Measurements from ENCODE around the gene NR4A1. TPM values are rescaled to one million over a fixed set of nuclear protein-coding genes. Genes with fewer than 3 reads are reported as not detected.

Gene NR4A1
- total and polyA plus RNA-seq, 2 of the 13 experiments (the other 11 are each of a cell fraction or from before 2014, with no cell fraction given) = 5.7 to 15.2 TPM

DNA sequence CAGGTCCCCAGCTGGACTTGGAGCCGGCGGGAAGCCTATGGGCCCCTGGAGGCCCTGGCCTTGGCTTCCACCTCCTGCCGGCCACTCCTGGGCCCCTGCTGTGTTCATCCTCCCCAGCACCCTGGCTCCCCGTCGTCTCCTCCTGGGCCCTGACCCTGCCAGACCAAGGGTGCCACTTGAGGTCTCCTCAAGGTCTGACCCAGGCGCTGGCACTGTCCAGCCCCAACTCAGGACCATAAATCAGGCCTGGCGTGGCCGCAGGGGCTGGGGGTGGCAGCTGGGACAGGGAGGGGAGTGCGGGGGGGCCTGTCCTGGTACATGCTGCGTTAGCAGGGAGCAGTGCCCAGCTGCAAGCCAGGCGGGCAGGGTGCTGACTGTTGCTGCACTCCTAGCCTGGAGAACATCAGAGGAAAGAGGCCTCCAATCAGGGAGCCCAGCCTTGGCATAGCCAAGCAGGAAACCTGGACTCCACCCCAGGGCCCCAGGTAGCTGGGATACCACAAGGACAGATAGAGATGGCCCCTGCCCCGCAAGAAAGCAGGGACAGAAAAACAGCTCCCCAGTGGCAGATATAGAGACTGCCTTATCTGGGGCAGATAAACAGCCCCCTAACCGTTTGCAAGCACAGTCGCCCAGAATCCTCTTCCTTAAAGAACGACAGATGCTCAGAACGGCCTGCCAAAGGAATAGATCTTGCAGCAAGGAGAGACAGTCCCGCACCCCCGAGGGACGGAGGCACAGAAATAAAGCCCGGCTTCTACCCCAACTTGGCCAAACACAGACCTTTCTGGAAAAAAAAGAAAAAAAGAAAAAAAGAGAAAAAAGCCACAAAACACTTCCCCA is 12.1 kb downstream of the NR4A1 start:
- H3K79me2 ChIP-seq (ENCODE audit: insufficient read depth, low read length) = no peaks in the 10 kb centered on the region
- BruUV-seq (replicated peaks) = no TSS peak
- H4K20me1 ChIP-seq (ENCODE audit: insufficient read depth, low read length) = no peaks in the 10 kb centered on the region
- H3K27me3 ChIP-seq (ENCODE audit: control insufficient read depth in 1 of 2, insufficient read depth in 2 of 2, low read length in 2 of 2) = no peaks in the 10 kb centered on the region
- peak overlapping the region in 1 of 3 experiments; percentile 38; a peak in 1 of 6 replicates for H3K4me3 ChIP-seq (replicated peaks in 1 of 3; ENCODE audit: insufficient read depth in 1 of 3, low read depth in 2 of 3, low read length in 3 of 3)
- no peak overlapping the region for H2AFZ ChIP-seq (ENCODE audit: low read length)
- ATAC-seq (peak; percentile 26), FAIRE-seq (no peak), DNase-seq (ENCODE audit: low spot score) (no peak)
- H3K4me1 ChIP-seq (ENCODE audit: insufficient read depth, low read length) = peaks cover 64% of the 10 kb centered on the region
- CTCF ChIA-PET (ENCODE audit: low intra/inter-chr PET ratio, low total read pairs) = no interaction called here
- POLR2A ChIA-PET = interaction anchor here (1.0 to 5.3 kb wide), 2 partner anchors 12 to 38 kb away, joined by 3 to 58 read pairs; partner anchors contain the start of gene NR4A1
- no peaks in the 10 kb centered on the region for H3K9me3 ChIP-seq (ENCODE audit: low read length)
- H3K4me2 ChIP-seq (ENCODE audit: low read depth, low read length) = peak overlapping the region; percentile 42
- H3K36me3 ChIP-seq (replicated peaks in 1 of 2; ENCODE audit: control insufficient read depth in 1 of 2, insufficient read depth in 2 of 2, low read length in 2 of 2) = 0 out of 5 replicates have a peak, but pooled peaks cover 0 to 9% of the 10 kb centered on the region in 2 experiments
- intact Hi-C loops (cut with micrococcal nuclease; ENCODE audit: unreplicated experiment) (no loop called here), in situ Hi-C loops (cut with HindIII; ENCODE audit: extremely low pct_ligation_motif_present, low pct_unique_long_range_greater_than_20kb) (no loop called here)
- H3K9ac ChIP-seq (ENCODE audit: insufficient read depth, low read depth, low read length) = peak overlapping the region; percentile 67
- WGBS (ENCODE audit: low lambda C conversion rate) = 72% methylated on average over 10 of the region's 20 CpGs
- H3K27ac ChIP-seq (ENCODE audit: extremely low read length, insufficient read depth, low read length) = peak overlapping the region; percentile 81
- no peak for TF ChIP-seq ZNF207 (IDR thresholded peaks at IDR 0.05; ENCODE audit: borderline replicate concordance)
- TF ChIP-seq, protein P1, sequence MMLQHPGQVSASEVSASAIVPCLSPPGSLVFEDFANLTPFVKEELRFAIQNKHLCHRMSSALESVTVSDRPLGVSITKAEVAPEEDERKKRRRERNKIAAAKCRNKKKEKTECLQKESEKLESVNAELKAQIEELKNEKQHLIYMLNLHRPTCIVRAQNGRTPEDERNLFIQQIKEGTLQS (CRISPR knock-in tag; IDR thresholded peaks at IDR 0.05) = no peak
- TF ChIP-seq, protein P2, sequence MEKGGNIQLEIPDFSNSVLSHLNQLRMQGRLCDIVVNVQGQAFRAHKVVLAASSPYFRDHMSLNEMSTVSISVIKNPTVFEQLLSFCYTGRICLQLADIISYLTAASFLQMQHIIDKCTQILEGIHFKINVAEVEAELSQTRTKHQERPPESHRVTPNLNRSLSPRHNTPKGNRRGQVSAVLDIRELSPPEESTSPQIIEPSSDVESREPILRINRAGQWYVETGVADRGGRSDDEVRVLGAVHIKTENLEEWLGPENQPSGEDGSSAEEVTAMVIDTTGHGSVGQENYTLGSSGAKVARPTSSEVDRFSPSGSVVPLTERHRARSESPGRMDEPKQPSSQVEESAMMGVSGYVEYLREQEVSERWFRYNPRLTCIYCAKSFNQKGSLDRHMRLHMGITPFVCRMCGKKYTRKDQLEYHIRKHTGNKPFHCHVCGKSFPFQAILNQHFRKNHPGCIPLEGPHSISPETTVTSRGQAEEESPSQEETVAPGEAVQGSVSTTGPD (CRISPR knock-in tag; IDR thresholded peaks at IDR 0.05) = no peak
- no peak for TF ChIP-seq CEBPG (CRISPR knock-in tag; IDR thresholded peaks at IDR 0.05)
- TF ChIP-seq, protein P3, sequence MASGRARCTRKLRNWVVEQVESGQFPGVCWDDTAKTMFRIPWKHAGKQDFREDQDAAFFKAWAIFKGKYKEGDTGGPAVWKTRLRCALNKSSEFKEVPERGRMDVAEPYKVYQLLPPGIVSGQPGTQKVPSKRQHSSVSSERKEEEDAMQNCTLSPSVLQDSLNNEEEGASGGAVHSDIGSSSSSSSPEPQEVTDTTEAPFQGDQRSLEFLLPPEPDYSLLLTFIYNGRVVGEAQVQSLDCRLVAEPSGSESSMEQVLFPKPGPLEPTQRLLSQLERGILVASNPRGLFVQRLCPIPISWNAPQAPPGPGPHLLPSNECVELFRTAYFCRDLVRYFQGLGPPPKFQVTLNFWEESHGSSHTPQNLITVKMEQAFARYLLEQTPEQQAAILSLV (CRISPR knock-in tag; IDR thresholded peaks at IDR 0.05; ENCODE audit: borderline replicate concordance) = no peak
- TF ChIP-seq ZNF543 (CRISPR knock-in tag; IDR thresholded peaks at IDR 0.05) = no peak
- TF ChIP-seq ZFP37 (CRISPR knock-in tag; IDR thresholded peaks at IDR 0.05; ENCODE audit: borderline replicate concordance) = no peak
- no peak for TF ChIP-seq AHR (CRISPR knock-in tag; IDR thresholded peaks at IDR 0.05)
- no peak for TF ChIP-seq ZSCAN31 (CRISPR knock-in tag; IDR thresholded peaks at IDR 0.05; ENCODE audit: low read depth)
- TF ChIP-seq RXRA (CRISPR knock-in tag; IDR thresholded peaks at IDR 0.05) = peak; percentile 12; the same call in 1 of the 2 replicates
- TF ChIP-seq, protein P4, sequence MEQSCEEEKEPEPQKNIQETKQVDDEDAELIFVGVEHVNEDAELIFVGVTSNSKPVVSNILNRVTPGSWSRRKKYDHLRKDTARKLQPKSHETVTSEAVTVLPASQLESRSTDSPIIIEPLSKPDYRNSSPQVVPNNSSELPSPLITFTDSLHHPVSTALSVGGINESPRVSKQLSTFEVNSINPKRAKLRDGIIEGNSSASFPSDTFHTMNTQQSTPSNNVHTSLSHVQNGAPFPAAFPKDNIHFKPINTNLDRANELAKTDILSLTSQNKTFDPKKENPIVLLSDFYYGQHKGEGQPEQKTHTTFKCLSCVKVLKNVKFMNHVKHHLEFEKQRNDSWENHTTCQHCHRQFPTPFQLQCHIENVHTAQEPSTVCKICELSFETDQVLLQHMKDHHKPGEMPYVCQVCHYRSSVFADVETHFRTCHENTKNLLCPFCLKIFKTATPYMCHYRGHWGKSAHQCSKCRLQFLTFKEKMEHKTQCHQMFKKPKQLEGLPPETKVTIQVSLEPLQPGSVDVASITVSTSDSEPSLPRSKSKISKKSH (CRISPR knock-in tag; IDR thresholded peaks at IDR 0.05; ENCODE audit: borderline replicate concordance) = peak; percentile 17; the same call in 1 of the 2 replicates
- no peak for TF ChIP-seq ZNF782 (CRISPR knock-in tag; IDR thresholded peaks at IDR 0.05; ENCODE audit: borderline replicate concordance)
- TF ChIP-seq, protein P5, sequence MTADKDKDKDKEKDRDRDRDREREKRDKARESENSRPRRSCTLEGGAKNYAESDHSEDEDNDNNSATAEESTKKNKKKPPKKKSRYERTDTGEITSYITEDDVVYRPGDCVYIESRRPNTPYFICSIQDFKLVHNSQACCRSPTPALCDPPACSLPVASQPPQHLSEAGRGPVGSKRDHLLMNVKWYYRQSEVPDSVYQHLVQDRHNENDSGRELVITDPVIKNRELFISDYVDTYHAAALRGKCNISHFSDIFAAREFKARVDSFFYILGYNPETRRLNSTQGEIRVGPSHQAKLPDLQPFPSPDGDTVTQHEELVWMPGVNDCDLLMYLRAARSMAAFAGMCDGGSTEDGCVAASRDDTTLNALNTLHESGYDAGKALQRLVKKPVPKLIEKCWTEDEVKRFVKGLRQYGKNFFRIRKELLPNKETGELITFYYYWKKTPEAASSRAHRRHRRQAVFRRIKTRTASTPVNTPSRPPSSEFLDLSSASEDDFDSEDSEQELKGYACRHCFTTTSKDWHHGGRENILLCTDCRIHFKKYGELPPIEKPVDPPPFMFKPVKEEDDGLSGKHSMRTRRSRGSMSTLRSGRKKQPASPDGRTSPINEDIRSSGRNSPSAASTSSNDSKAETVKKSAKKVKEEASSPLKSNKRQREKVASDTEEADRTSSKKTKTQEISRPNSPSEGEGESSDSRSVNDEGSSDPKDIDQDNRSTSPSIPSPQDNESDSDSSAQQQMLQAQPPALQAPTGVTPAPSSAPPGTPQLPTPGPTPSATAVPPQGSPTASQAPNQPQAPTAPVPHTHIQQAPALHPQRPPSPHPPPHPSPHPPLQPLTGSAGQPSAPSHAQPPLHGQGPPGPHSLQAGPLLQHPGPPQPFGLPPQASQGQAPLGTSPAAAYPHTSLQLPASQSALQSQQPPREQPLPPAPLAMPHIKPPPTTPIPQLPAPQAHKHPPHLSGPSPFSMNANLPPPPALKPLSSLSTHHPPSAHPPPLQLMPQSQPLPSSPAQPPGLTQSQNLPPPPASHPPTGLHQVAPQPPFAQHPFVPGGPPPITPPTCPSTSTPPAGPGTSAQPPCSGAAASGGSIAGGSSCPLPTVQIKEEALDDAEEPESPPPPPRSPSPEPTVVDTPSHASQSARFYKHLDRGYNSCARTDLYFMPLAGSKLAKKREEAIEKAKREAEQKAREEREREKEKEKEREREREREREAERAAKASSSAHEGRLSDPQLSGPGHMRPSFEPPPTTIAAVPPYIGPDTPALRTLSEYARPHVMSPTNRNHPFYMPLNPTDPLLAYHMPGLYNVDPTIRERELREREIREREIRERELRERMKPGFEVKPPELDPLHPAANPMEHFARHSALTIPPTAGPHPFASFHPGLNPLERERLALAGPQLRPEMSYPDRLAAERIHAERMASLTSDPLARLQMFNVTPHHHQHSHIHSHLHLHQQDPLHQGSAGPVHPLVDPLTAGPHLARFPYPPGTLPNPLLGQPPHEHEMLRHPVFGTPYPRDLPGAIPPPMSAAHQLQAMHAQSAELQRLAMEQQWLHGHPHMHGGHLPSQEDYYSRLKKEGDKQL (CRISPR knock-in tag; IDR thresholded peaks at IDR 0.05; ENCODE audit: low read depth) = no peak

Data from HepG2 (cell line).